Activated T-cell treated with anti-CD3 and anti-CD28 coated beads, Interleukin-2, amount 50 U/mL, for 24 hours (primary cell): ENCODE data around the gene TRAFD1.
A peak's percentile ranks its signal among the peaks of the same experiment; 100 is the strongest.

Experiments
- DNase-seq: peaks from one replicate; pipeline ENCODE4 v3.0.0-alpha.2; 2020
- H3K27ac Mint-ChIP-seq: 2 replicates; pipeline ENCODE4 v1.8.0; 2020; ENCODE audit warnings: mild to moderate bottlenecking, mixed read lengths
- H3K27me3 Mint-ChIP-seq: 2 replicates; pipeline ENCODE4 v1.8.0; 2020; ENCODE audit warnings: mixed read lengths
- H3K36me3 Mint-ChIP-seq: 2 replicates; pipeline ENCODE4 v1.8.0; 2020; ENCODE audit warnings: low read depth, mixed read lengths
- H3K4me1 Mint-ChIP-seq: 2 replicates; pipeline ENCODE4 v1.8.0; 2020; ENCODE audit warnings: low read depth, mixed read lengths
- H3K4me3 Mint-ChIP-seq: 2 replicates; pipeline ENCODE4 v1.8.0; 2020; ENCODE audit warnings: mild to moderate bottlenecking, moderate library complexity, mixed read lengths
- H3K9me3 Mint-ChIP-seq: 2 replicates; pipeline ENCODE4 v1.8.0; 2020; ENCODE audit warnings: mixed read lengths

The TRAFD1 gene

DNA sequence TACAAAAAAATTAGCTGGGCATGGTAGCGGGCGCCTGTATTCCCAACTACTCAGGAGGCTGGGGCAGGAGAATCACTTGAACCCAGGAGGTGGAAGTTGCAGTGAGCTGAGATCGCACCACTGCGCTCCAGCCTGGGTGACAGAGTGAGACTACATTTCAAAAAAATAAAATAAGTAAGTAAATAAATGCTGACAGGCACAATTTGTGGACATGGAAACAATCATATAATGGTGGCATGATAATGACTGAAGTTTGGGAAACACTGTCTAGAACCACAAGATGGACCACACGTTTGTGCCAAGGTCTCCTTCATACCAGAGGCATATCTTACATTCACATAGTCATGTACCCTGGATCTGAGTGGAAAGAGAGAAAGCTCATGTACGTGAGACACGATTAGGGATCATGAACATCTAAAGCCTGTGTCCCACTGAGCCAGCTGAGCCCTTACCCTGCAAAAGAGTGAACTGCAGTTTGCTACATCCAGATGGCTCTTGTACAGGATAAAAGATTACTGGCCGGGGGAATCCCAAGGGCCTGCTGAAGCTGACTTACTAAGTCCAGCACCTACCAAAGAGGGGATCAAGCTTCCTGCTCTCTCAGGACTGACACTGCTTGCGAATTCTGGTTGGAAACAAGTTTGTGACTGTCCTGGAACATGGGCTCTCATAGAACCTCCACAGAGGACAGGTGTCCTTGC, 62.9 kb downstream of the TRAFD1 start:
- no peaks in the 10 kb centered on the region for H3K27me3 Mint-ChIP-seq

DNA sequence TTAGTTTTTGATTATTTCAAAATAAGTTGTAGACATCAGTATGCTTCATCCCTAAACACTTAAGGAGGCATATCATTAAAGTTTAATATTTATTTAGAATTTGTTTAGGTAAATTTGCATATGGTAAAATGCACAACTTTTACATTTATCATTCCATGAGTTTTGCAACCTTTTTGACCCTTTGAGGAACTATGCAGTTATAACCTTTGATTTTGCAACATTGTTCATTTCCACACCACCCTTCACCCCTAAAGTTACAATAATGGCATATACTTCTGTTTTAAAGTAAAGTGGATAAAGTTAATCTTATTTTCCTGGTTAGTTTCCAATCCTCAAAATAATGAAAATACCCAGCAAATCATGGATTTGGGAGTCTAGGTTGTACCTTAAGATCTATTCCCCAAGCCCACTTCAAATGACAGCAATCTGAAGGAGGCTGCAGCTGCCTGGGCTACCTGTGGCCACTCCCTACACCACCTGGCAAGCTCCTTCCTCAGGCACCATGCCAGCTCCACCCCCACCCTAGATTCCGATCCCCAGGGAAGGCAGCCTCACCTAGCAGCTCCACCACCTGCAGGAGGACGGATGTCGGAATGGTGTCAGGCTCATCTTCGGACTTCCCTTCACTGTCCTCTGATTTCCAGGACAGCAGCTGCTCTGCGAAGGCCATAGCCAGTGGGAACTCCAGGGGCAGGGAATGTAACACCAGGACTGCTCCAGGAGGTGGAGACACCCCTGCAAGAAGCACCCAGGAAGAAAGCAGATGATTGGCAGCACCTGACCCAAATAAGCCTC, 65.1 kb downstream of the TRAFD1 start:
- Mint-ChIP-seq H3K27me3 (no peaks in the 10 kb centered on the region), H3K27ac (no peak overlapping the region), H3K4me3 (no peak overlapping the region), H3K36me3 (peaks cover 71% of the 10 kb centered on the region), H3K4me1 (no peaks in the 10 kb centered on the region), H3K9me3 (no peaks in the 10 kb centered on the region)
- DNase-seq: no peak

More for the DNA sequence above, 62.9 kb downstream of the TRAFD1 start:
- H3K27ac Mint-ChIP-seq: no peak overlapping the region
- peaks cover 8% of the 10 kb centered on the region for H3K4me1 Mint-ChIP-seq
- no peak overlapping the region for H3K4me3 Mint-ChIP-seq
- peaks cover 70% of the 10 kb centered on the region for H3K36me3 Mint-ChIP-seq
- H3K9me3 Mint-ChIP-seq: no peaks in the 10 kb centered on the region
- DNase-seq: no peak

DNA sequence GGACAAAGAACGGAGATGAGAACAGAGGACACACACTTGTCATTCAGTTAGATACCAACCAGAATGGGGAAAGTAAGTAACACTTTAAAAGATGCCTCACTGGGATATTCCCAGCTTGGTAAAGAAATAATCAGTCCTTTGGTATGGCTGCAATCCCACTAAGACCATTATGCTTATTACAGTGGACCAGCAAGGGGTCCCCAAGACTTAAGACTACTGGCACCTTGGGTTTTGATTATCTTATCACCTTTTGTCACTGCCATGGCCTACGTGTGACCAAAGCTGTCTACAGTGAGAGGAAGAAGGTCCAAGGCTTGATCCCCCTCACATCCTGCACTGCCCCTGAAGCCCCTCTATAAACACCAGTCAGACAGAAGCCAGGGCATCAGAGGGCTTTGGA, 65.8 kb downstream of the TRAFD1 start:
- H3K36me3 Mint-ChIP-seq: peaks cover 68% of the 10 kb centered on the region
- no peaks in the 10 kb centered on the region for H3K9me3 Mint-ChIP-seq
- no peaks in the 10 kb centered on the region for H3K27me3 Mint-ChIP-seq
- H3K27ac Mint-ChIP-seq: no peak overlapping the region
- no peak for DNase-seq
- no peaks in the 10 kb centered on the region for H3K4me1 Mint-ChIP-seq
- no peak overlapping the region for H3K4me3 Mint-ChIP-seq

DNA sequence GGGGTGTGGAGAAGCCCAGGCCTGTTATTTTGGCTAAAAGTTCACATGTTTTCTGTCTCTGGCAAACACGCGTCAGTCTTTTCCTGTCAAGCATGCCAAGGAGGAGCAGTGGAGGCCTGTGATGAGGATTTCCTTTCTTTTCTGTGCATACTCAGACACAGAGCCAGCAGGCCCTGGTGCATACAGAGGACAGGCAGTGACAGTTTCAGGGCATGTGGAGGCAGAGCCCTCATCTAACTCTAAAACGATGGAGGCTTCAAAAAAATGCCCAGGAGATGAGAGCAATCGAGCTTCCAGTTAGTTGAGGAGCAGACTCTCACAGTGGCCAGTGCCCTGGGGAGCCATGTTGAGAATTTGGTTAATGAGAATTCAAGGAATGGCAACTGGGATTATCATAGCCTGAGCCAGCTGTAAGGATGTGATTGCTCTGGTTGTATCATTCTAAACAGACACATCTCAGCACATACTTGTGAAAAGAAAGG, 66.5 kb downstream of the TRAFD1 start:
- H3K27me3 Mint-ChIP-seq: no peaks in the 10 kb centered on the region
- H3K36me3 Mint-ChIP-seq: peaks cover 68% of the 10 kb centered on the region
- no peak for DNase-seq
- H3K9me3 Mint-ChIP-seq: no peaks in the 10 kb centered on the region
- H3K4me3 Mint-ChIP-seq: no peak overlapping the region
- no peak overlapping the region for H3K27ac Mint-ChIP-seq
- no peaks in the 10 kb centered on the region for H3K4me1 Mint-ChIP-seq

DNA sequence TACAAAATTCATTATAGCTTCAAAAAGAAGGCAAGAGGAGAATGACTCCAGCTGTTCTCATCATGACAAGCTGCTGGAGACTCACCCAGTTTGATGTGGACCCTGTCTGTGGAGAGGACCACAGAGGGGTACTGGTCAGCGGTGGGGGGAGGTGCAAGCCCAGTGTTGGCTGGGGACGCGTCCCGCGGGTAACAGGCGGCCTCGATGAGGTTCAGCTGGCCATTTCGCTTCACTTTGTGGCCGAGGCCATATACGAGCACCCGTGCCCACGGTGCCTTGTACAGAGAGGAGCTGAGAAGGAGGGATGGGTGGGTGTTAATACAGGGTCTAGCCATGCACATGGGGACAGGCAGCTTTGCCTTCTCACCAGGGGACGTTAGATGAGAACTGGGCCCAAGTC, 67.1 kb downstream of the TRAFD1 start:
- Mint-ChIP-seq H3K9me3 (no peaks in the 10 kb centered on the region), H3K27ac (no peak overlapping the region), H3K27me3 (no peaks in the 10 kb centered on the region), H3K36me3 (peaks cover 68% of the 10 kb centered on the region), H3K4me1 (no peaks in the 10 kb centered on the region), H3K4me3 (no peak overlapping the region)
- no peak for DNase-seq

DNA sequence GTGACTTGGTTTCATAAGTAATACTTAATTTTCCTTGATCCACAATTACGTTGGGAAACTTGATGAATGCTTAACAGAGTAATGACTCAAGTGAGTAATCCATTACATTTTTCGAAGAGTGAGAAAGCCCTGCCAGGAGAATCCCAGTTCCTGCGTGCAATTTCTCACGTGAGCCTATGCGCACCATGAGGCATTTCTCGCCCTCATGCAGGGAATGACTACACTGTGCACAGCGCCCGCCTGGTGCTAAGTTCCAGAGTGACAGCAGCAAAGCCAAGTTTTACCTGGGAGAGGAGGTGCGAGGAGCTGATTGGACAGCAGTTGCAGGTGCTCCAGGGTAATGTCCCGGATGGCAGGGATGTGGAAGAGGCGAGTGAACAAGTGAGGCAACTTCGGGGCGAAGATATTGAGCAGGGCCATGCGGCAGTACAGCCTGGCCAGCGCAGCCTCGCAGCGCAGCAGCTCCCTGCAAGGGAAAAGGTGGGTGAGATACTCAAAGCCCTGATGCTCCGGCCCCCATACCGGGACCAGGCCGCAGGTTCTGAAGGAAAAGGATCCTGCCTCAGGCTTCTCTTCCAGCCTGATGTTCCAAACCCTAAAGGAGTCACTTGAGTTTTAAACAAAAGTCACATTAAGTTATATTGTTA, 69.4 kb downstream of the TRAFD1 start:
- Mint-ChIP-seq H3K9me3 (no peaks in the 10 kb centered on the region), H3K27me3 (no peaks in the 10 kb centered on the region), H3K36me3 (peaks cover 82% of the 10 kb centered on the region), H3K4me1 (no peaks in the 10 kb centered on the region), H3K4me3 (no peak overlapping the region), H3K27ac (no peak overlapping the region)
- no peak for DNase-seq

DNA sequence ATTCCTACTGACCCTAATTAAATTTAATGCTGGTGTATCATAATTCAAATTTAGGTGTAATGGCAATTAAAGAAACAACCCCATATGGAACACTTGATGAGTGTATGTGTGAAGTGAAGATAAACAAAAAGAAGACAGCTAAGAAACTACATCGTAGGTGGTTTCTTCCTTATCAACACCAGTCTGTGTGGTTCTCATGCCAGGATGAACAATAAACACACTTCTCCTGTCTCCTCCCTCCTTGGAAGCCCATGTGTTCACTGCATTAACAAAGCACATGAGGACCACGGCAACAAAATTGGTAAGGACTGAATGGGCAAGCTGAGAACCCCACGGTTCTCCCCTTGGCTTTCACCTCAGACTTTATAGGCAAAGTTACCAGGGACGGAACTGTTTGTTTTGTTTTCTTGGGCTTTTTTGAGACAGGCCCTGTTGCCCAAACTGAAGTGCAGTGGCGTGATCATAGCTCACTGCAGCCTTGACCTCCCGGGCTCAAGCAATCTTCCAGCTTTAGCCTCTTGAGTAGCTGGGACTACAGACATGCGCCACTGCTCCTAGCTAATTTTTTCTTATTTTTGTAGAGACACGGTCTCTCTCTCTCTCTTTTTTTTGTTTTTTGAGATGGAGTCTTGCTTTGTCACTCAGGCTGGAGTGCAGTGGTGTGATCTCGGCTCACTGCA, 71.0 kb downstream of the TRAFD1 start:
- no peaks in the 10 kb centered on the region for H3K27me3 Mint-ChIP-seq
- no peak overlapping the region for H3K27ac Mint-ChIP-seq
- H3K36me3 Mint-ChIP-seq: peaks cover 77% of the 10 kb centered on the region
- H3K9me3 Mint-ChIP-seq: no peaks in the 10 kb centered on the region
- no peak for DNase-seq
- H3K4me1 Mint-ChIP-seq: no peaks in the 10 kb centered on the region
- no peak overlapping the region for H3K4me3 Mint-ChIP-seq

DNA sequence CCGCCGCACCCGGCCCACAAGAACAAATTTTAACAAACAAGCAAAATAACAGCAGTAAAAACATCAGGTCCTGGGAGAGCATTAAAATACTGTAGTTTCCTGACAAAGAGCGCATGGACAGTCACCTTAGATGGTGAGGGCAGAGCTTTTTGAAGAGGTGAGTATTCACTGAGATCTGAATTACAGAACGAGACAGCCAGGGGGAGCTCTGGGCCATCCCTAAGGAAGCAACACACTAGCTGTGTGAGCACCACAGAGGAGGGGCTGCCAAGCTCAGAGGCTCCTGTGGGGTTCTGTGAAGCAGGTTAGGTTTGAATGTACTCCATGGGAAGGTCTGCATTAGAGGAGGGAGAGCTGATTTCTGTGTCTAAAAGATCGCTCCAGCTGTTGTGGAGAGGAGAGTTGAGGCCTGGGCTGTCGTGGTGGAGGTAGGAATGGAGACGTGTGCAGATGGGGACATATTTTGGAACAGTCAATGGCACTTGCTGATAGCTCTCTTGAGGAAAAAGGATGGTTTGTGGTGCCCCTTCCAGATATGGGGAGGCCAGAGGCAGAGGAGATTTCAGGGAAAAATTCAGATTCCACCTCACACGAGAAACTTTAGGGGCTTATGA, 72.9 kb downstream of the TRAFD1 start:
- no peaks in the 10 kb centered on the region for H3K4me1 Mint-ChIP-seq
- DNase-seq: peak; percentile 46
- peaks cover 74% of the 10 kb centered on the region for H3K36me3 Mint-ChIP-seq
- H3K27me3 Mint-ChIP-seq: no peaks in the 10 kb centered on the region
- no peaks in the 10 kb centered on the region for H3K9me3 Mint-ChIP-seq
- H3K27ac Mint-ChIP-seq: peak overlapping the region; percentile 8
- no peak overlapping the region for H3K4me3 Mint-ChIP-seq

DNA sequence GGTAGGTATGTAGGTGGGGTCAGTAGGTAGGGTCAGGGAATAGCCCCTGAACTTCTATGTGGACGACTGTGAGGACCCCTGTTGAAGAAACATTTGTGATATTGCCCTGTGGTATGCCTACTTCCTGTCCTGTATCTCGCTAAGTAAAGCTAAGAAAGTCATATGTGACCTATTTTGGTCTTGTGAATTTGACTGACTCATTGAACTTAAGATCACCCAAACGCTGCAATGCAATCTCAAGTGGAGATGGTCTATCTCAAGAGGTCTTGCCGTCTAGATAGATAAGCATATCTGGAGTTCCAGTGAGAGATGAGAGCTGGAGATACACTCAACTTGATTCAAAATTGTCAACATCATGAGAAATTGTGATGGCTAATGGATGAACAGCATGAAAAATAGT, 73.8 kb downstream of the TRAFD1 start:
- H3K36me3 Mint-ChIP-seq: peaks cover 71% of the 10 kb centered on the region
- H3K4me1 Mint-ChIP-seq: no peaks in the 10 kb centered on the region
- no peak for DNase-seq
- H3K4me3 Mint-ChIP-seq: no peak overlapping the region
- no peaks in the 10 kb centered on the region for H3K27me3 Mint-ChIP-seq
- no peak overlapping the region for H3K27ac Mint-ChIP-seq
- no peaks in the 10 kb centered on the region for H3K9me3 Mint-ChIP-seq
